GM23338 (cell line): ENCODE measurements around the gene UBE2D3. TPM values are rescaled to one million over a fixed set of nuclear protein-coding genes. Genes with fewer than 3 reads are reported as not detected.
"Not testable (repeated sequence)": the region's sequence is repeated elsewhere in the genome, so short reads cannot be mapped to it uniquely, and the experiment has no call there.

Experiments
- ATAC-seq: fragments of 200-7000 bp; cut with Tn5 transposase; 3 replicates; pipeline ENCODE4 v1.9.1; 2020
- DNase-seq: peaks from one replicate; pipeline ENCODE4 v3.0.0-alpha.2; 2015; ENCODE audit warnings: low spot score
- H2AFZ ChIP-seq: fragments of 200-600 bp; sonication (generic); 2 replicates; pipeline ENCODE4 v1.8.0; 2016; ENCODE audit warnings: antibody characterized with exemption, mild to moderate bottlenecking, moderate library complexity
- H3F3A ChIP-seq: fragments of 200-600 bp; sonication (generic); replicated peaks from 2 replicates; pipeline ENCODE4 v1.8.0; 2017; ENCODE audit warnings: antibody characterized with exemption, mixed run types, low read depth
- H3K27ac ChIP-seq: fragments of 200-600 bp; sonication (generic); 2 replicates; pipeline ENCODE4 v1.6.1; 2016; ENCODE audit warnings: low read depth
- H3K27me3 ChIP-seq: fragments of 200-600 bp; sonication (generic); 2 replicates; pipeline ENCODE4 v1.8.0; 2016; ENCODE audit warnings: mild to moderate bottlenecking, mixed run types, moderate library complexity; ENCODE audit not compliant: insufficient read depth
- H3K36me3 ChIP-seq: fragments of 200-600 bp; sonication (generic); 2 replicates; pipeline ENCODE4 v1.8.0; 2016; ENCODE audit warnings: mild to moderate bottlenecking; ENCODE audit not compliant: insufficient read depth
- H3K4me1 ChIP-seq: fragments of 200-600 bp; sonication (generic); 2 replicates; pipeline ENCODE4 v1.8.0; 2016; ENCODE audit warnings: mild to moderate bottlenecking, moderate library complexity; ENCODE audit not compliant: insufficient read depth
- H3K4me2 ChIP-seq: fragments of 200-600 bp; sonication (generic); 2 replicates; pipeline ENCODE4 v1.7.1; 2017; ENCODE audit warnings: mixed run types
- H3K4me3 ChIP-seq: fragments of 200-600 bp; sonication (generic); 2 replicates; pipeline ENCODE4 v1.6.1; 2016; ENCODE audit warnings: mixed run types
- H3K79me2 ChIP-seq: fragments of 200-600 bp; sonication (generic); replicated peaks from 2 replicates; pipeline ENCODE4 v1.8.0; 2017; ENCODE audit warnings: mild to moderate bottlenecking; ENCODE audit not compliant: insufficient read depth
- H3K9me2 ChIP-seq: fragments of 200-600 bp; sonication (generic); 2 replicates; pipeline ENCODE4 v1.8.0; 2017; ENCODE audit not compliant: insufficient read depth
- H4K20me1 ChIP-seq: fragments of 200-600 bp; sonication (generic); replicated peaks from 2 replicates; pipeline ENCODE4 v1.8.0; 2017; ENCODE audit warnings: mild to moderate bottlenecking; ENCODE audit not compliant: insufficient read depth
- H3K27ac Mint-ChIP-seq: 2 replicates; pipeline ENCODE4 v1.8.0; 2020; ENCODE audit warnings: inconsistent platforms, mild to moderate bottlenecking, moderate library complexity, mixed read lengths
- H3K27me3 Mint-ChIP-seq: 3 replicates; pipeline ENCODE4 v1.8.0; 2022; ENCODE audit warnings: low read depth, mild to moderate bottlenecking, moderate library complexity, mixed read lengths, inconsistent platforms; ENCODE audit not compliant: insufficient read depth, poor library complexity
- H3K36me3 Mint-ChIP-seq: 3 replicates; pipeline ENCODE4 v1.8.0; 2021; ENCODE audit warnings: low read depth, mild to moderate bottlenecking, inconsistent platforms, moderate library complexity, mixed read lengths
- H3K4me1 Mint-ChIP-seq: 3 replicates; pipeline ENCODE4 v1.8.0; 2020; ENCODE audit warnings: mild to moderate bottlenecking, inconsistent platforms, mixed read lengths
- H3K4me3 Mint-ChIP-seq: 3 replicates; pipeline ENCODE4 v1.8.0; 2021; ENCODE audit warnings: moderate library complexity, mild to moderate bottlenecking, inconsistent platforms, mixed read lengths
- H3K9me3 Mint-ChIP-seq: 3 replicates; pipeline ENCODE4 v1.8.0; 2020; ENCODE audit warnings: moderate library complexity, mild to moderate bottlenecking, inconsistent platforms, mixed read lengths
- POLR2AphosphoS5 ChIP-seq: IDR thresholded peaks from 2 replicates; pipeline ENCODE4 v1.6.1; 2016; ENCODE audit warnings: antibody characterized with exemption, low read depth
- ZNF462 ChIP-seq: fragments of 250-450 bp; sonication (Bioruptor Pico); IDR thresholded peaks from 2 replicates; pipeline ENCODE4 v1.5.0; 2020; ENCODE audit warnings: mild to moderate bottlenecking, moderate library complexity
- polyA plus RNA-seq: library from polyadenylated mRNA; unstranded; fragments of >200 nt; fragmentation: Nextera tagmentation; extraction: Ambion mirVana; gene quantifications from 2 replicates; pipeline ENCODE4 v1.2.1, GENCODE V29; 2016
- total RNA-seq: library from RNA; depleted of rRNA; stranded (reverse); fragments of >200 nt; shearing (Covaris generic); gene quantifications from 2 replicates; pipeline ENCODE4 v1.2.3, GENCODE V29; 2014

Gene UBE2D3
- total and polyA plus RNA-seq, 2 experiments from 2014 or later, result 250 to 498 TPM

- no peak for TF ChIP-seq ZNF462 (CRISPR knock-in tag)
- TF ChIP-seq POLR2AphosphoS5, result no peak
These were observed 7.6 kb downstream of the UBE2D3 start (continued) for GRCh38 chr4:102819588-102820365.

- H3K27ac ChIP-seq, H3F3A ChIP-seq, H3K27me3 Mint-ChIP-seq, H3K9me3 Mint-ChIP-seq, H2AFZ ChIP-seq, H3K27ac Mint-ChIP-seq, DNase-seq, H3K36me3 ChIP-seq, H3K27me3 ChIP-seq, H3K9me2 ChIP-seq, H3K4me3 Mint-ChIP-seq, H3K4me3 ChIP-seq: not testable (repeated sequence)
- Mint-ChIP-seq H3K4me1 (peaks cover 74% of the 10 kb centered on the region), H3K36me3 (peaks cover 41% of the 10 kb centered on the region; the same call in 2 of the 3 replicates)
- peak overlapping the region; percentile 39 for H3K4me2 ChIP-seq
- peak; percentile 17; the same call in 1 of the 3 replicates for ATAC-seq
- peaks cover 77% of the 10 kb centered on the region for H4K20me1 ChIP-seq
- peaks cover 100% of the 10 kb centered on the region for H3K79me2 ChIP-seq
- H3K4me1 ChIP-seq, result peaks cover 74% of the 10 kb centered on the region
These were observed 8.3 kb downstream of the UBE2D3 start for GRCh38 chr4:102819100-102819499.
